Left lung (tissue), 10 donors: ENCODE measurements around the gene TLR6. TPM values are rescaled to one million over a fixed set of nuclear protein-coding genes. Genes with fewer than 3 reads are reported as not detected.

ENCODE experiments used
- ATAC-seq: fragments of 200-7000 bp; cut with Tn5 transposase; one replicate; pipeline ENCODE4 v1.9.1; 2020; ENCODE audit warnings: moderate library complexity
- DNase-seq, 4 donors: peaks; one replicate each; pipeline ENCODE4 v3.0.0-alpha.2; 2013 to 2020
- H3K27ac ChIP-seq, 2 donors: fragments of 200-600 bp; sonication (generic) in 1 of 2; one replicate each; pipeline versions ENCODE4 v1.5.0 to v1.8.0; 2020 to 2021
- H3K27me3 ChIP-seq, 2 donors: fragments of 200-600 bp; sonication (generic) in 1 of 2; one replicate each; pipeline versions ENCODE4 v1.5.0 to v1.8.0; 2020 to 2021
- H3K36me3 ChIP-seq, 2 donors: fragments of 200-600 bp; sonication (generic) in 1 of 2; one replicate each; pipeline versions ENCODE4 v1.5.0 to v1.8.0; 2020 to 2021
- H3K4me1 ChIP-seq, 2 donors: fragments of 200-600 bp; one replicate each; pipeline ENCODE4 v1.8.0; 2021
- H3K4me3 ChIP-seq, 2 donors: fragments of 200-600 bp; sonication (generic) in 1 of 2; one replicate each; pipeline versions ENCODE4 v1.5.0 to v1.8.0; 2020 to 2021; ENCODE audit warnings: mild to moderate bottlenecking in 1 of 2
- H3K9me3 ChIP-seq, 2 donors: fragments of 200-600 bp; sonication (generic) in 1 of 2; one replicate each; pipeline versions ENCODE4 v1.5.0 to v1.8.0; 2020 to 2021
- intact Hi-C, 2 donors: fragments of 100-400 bp; cut with DNase I; formaldehyde crosslinking; loops; one replicate each; pipeline versions ENCODE4 v1.11.2 to v1.14.2; 2022
- microRNA-seq, 2 donors: library from miRNA; unstranded; fragments of <30 nt; microRNA quantifications; one replicate each; pipeline ENCODE4, GENCODE V29; 2019
- polyA plus RNA-seq, 6 donors: library from polyadenylated mRNA; unstranded; fragments of 120-200 nt; gene quantifications; one replicate each; pipeline ENCODE4 v1.2.1, GENCODE V29; 2013; ENCODE audit not compliant: insufficient read length in 6 of 6
- total RNA-seq, 2 donors: library from RNA; stranded (reverse); fragmentation: NEBNext Ultra II Directional; extraction: Animal tissue kit (Norgen Biotek cat#: 25700); gene quantifications; one replicate each; pipeline ENCODE4 v1.2.1, GENCODE V29; 2021
- TF ChIP-seq, protein P1 (sequence below), 2 donors: fragments of 200-600 bp; sonication (generic) in 1 of 2; IDR thresholded peaks; one replicate each; pipeline versions ENCODE4 v1.5.0 to v1.8.0; 2021; ENCODE audit warnings: antibody characterized with exemption in 2 of 2
- donor health status: DM: no; HTN: yes; CAD: no.
- donor health status: DM: no; HTN: no; CAD: no.

TLR6 gene
- total and polyA plus RNA-seq, 8 donors: 0.96 to 18.1 (median 1.5) TPM

DNA sequence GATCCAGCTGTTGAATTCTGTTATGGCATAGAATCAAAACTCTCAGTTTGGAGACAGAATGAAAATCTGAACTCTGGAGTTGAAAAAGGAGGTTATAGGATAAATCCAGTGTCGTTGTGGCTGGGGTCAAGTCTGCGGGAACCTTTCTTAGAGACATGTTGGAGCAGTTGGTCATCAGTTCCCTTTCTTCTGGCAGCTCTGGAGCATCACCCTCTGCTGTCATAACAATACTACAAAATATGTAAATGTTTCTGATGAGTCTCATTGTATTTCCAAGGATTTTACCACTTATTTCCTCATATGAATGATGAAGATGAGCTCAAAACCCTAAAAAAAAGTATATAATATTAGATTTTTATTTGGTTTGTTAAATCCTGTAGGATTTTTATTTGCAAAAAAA, 81.3 kb downstream of the TLR6 start:
- DNase-seq (no peak), ATAC-seq (no peak)
- TF ChIP-seq, protein P1, sequence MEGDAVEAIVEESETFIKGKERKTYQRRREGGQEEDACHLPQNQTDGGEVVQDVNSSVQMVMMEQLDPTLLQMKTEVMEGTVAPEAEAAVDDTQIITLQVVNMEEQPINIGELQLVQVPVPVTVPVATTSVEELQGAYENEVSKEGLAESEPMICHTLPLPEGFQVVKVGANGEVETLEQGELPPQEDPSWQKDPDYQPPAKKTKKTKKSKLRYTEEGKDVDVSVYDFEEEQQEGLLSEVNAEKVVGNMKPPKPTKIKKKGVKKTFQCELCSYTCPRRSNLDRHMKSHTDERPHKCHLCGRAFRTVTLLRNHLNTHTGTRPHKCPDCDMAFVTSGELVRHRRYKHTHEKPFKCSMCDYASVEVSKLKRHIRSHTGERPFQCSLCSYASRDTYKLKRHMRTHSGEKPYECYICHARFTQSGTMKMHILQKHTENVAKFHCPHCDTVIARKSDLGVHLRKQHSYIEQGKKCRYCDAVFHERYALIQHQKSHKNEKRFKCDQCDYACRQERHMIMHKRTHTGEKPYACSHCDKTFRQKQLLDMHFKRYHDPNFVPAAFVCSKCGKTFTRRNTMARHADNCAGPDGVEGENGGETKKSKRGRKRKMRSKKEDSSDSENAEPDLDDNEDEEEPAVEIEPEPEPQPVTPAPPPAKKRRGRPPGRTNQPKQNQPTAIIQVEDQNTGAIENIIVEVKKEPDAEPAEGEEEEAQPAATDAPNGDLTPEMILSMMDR (IDR thresholded peaks at IDR 0.05): no peak
- Histone ChIP-seq H3K36me3 (no peaks in the 10 kb centered on the region), H3K27ac (no peak overlapping the region), H3K27me3 (no peaks in the 10 kb centered on the region), H3K4me3 (no peak overlapping the region), H3K9me3 (no peaks in the 10 kb centered on the region), H3K4me1 (no peaks in the 10 kb centered on the region)
- intact Hi-C loops: no loop called here

DNA sequence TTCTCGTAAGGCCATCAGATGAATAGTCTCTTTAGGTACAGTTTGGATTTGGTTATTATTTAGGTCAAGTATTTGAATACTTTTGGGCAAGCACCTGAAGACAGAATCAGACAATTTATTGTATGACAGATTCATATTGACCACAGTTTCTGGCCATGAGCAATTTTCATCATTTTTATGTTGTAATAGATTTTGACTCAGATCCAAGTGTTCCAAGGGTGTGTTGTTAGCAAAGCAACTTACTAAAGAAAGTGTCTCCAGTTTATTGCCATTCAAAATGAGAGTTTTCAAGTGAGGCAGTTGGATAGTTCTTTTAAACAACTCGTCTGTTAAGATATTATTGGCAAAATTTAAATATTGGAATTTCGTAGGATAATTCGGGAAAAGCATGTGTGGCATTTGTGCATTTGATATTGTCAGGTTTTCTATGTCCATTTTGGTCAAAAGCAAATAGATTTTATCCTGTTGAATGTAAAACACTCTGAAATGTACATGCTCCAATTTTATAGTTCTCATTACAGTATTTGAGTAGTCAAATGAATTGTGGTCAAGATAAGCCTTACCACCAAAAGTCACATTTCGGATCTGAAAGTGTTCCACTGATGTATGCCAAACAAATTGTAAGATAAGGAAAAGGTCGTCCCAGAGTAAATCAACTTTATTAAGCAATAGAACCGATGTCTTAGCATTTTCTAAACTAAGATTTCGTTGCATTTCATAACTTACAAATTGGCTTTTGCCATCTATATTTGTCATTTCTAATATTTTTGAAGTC, 82.2 kb downstream of the TLR6 start:
- Histone ChIP-seq H3K9me3 (no peaks in the 10 kb centered on the region), H3K27me3 (no peaks in the 10 kb centered on the region), H3K4me1 (peaks cover 0 to 4% of the 10 kb centered on the region in 2 donors), H3K27ac (no peak overlapping the region), H3K4me3 (no peak overlapping the region), H3K36me3 (no peaks in the 10 kb centered on the region)
- no peak for DNase-seq
- TF ChIP-seq, protein P1 (IDR thresholded peaks at IDR 0.05): no peak
- ATAC-seq: no peak
- intact Hi-C loops: no loop called here

Small RNA genes within 50 kb of the gene (microRNA-seq; reads per million reads assigned to microRNA genes)
- 556 to 1,379 reads per million in 2 donors for gene MIR574

Other genes starting within 250 kb of the TLR6 start
- gene KLF3, start 192.6 kb downstream of the TLR6 start, total RNA-seq: 10 to 100 TPM; 43.5 to 59.8 TPM
- gene KLF3, start 192.6 kb downstream of the TLR6 start, polyA plus RNA-seq: 10 to 100 TPM; 43.2 to 51.7 (median 48.0) TPM
- gene TLR10, start 73.8 kb downstream of the TLR6 start, total RNA-seq: 1 to 10 TPM in 1 of 2 donors, under 1 TPM in 1; 0.15 to 3.0 TPM
- 1 to 10 TPM in 1 of 6 donors, under 1 TPM in 5; 0.59 to 1.0 (median 0.70) TPM for gene TLR10, start 73.8 kb downstream of the TLR6 start, polyA plus RNA-seq
- gene TLR1, start 52.0 kb downstream of the TLR6 start, total RNA-seq: 10 to 100 TPM; 13.4 to 59.8 TPM
- gene TLR1, start 52.0 kb downstream of the TLR6 start, polyA plus RNA-seq: 1 to 10 TPM; 2.5 to 6.2 (median 4.2) TPM
- gene FAM114A1, start 11.0 kb upstream of the TLR6 start, total RNA-seq: 10 to 100 TPM; 68.5 to 81.1 TPM
- 10 to 100 TPM; 51.5 to 79.3 (median 57.8) TPM for gene FAM114A1, start 11.0 kb upstream of the TLR6 start, polyA plus RNA-seq
- 1 to 10 TPM in 1 of 2 donors, under 1 TPM in 1; 0.29 to 1.1 TPM for gene TMEM156, start 175.6 kb upstream of the TLR6 start, total RNA-seq
- 1 to 10 TPM in 2 of 6 donors, under 1 TPM in 3, not detected in 1; 0.54 to 1.8 (median 0.95) TPM for gene TMEM156, start 175.6 kb upstream of the TLR6 start, polyA plus RNA-seq
- gene KLHL5, start 205.4 kb upstream of the TLR6 start, total RNA-seq: 10 to 100 TPM; 25.9 to 31.2 TPM
- 10 to 100 TPM; 42.6 to 55.3 (median 44.9) TPM for gene KLHL5, start 205.4 kb upstream of the TLR6 start, polyA plus RNA-seq